ENCODE data around the gene MRPS15.

- TF ChIP-seq POLR2A (IDR thresholded peaks at IDR 0.05; ENCODE audit: low read depth, low read length) (no peak), POLR2AphosphoS5 (IDR thresholded peaks at IDR 0.05; ENCODE audit: low read depth, low read length) (no peak)
These were observed 7.7 kb downstream of the MRPS15 start for GRCh38 chr1:36456391-36456928.
